GM21381 (cell line): ENCODE measurements around the gene TGM5.
"Not testable (repeated sequence)": the region's sequence is repeated elsewhere in the genome, so short reads cannot be mapped to it uniquely, and the experiment has no call there.

Experiments used
- ATAC-seq: cut with Tn5 transposase; IDR thresholded peaks from one replicate; pipeline ENCODE4 v1.9.1; 2021; ENCODE audit warnings: mild to moderate bottlenecking, moderate library complexity; ENCODE audit not compliant: unreplicated experiment

Gene TGM5

GRCh38 chr15:43218908-43219706 is 47.6 kb downstream of the TGM5 start:
- ATAC-seq: no peak

- ATAC-seq: no peak
Measured at GRCh38 chr15:43215961-43216360, 50.8 kb downstream of the TGM5 start.

DNA sequence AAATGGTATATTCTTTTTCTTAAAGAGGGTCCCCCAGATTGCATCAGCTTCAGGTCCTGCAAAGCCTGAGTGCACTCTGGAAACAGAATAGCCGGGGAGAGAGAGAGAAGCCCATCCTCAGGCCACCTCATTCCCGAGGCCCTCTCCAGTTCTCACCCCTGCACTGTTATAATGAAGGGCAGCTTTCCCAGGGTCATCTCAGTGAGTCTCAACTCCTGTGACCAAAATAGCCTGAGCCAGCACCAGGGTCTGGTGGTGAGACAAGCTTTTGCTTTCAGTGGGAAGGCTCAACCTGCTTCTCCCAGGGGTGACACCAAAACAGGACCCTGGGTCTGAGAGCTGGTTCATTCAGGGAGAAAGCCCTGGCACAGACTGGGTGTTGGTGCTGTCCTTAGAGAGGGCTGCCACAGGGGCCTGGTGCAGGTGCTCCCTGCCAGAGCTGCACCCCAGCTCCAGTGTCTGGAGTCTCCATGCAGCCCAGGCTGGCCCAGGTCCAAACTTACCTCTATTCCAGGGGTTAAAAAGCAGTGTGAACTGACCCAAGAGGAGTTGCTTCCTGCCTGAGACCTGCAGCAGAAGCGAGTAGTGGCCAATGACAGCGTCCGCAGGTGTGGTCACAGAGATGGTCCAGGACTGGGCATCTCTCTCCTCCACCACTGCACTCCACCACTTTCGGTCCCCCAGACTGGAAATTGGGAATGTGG is 52.0 kb downstream of the TGM5 start:
- no peak for ATAC-seq

GRCh38 chr15:43214169-43214568 is 52.6 kb downstream of the TGM5 start:
- no peak for ATAC-seq

DNA sequence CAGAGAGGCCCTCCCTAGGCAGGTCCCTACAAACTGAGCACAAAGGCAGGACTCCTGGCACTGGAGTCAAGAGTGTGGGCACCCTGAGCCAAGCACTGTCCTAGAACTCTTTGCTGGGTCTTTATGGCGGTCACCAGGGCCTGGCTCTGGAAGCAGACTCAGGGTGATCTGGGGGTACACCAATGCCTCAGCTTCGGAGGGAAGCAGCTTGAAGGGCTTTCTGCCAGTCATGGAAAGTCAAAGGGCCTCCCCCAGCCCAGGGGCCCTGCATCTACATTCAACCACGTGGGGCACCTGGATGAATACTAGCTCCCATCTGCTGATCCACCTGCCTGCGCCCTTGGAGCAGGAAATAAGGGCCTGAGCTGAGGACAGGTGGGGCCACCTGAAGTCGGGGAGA is 53.3 kb downstream of the TGM5 start:
- ATAC-seq: no peak

GRCh38 chr15:43212951-43213350 is 53.8 kb downstream of the TGM5 start:
- ATAC-seq: no peak

- ATAC-seq: no peak
Measured at GRCh38 chr15:43212299-43212698, 54.4 kb downstream of the TGM5 start.

GRCh38 chr15:43211224-43211735 is 55.4 kb downstream of the TGM5 start:
- ATAC-seq: no peak

DNA sequence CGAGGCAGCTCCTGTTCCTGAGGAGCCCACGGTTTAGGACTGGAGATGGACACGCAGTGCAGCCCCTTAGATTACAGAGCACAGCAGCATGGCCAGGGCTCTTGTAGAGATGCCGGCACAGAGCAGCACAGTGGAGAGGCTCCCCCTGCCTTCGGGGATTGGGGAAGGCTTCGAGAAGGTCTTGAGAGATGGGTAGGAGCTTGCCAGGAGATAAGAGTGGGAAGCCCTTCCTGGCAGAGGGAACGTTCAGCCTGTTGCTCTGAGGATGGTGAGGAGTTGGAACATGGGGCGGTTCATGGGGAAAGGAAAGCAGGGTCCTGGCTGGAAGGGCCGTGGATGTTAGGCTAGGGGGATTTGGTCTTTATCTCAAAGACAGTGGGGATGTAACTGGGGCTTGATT is 55.9 kb downstream of the TGM5 start:
- no peak for ATAC-seq

DNA sequence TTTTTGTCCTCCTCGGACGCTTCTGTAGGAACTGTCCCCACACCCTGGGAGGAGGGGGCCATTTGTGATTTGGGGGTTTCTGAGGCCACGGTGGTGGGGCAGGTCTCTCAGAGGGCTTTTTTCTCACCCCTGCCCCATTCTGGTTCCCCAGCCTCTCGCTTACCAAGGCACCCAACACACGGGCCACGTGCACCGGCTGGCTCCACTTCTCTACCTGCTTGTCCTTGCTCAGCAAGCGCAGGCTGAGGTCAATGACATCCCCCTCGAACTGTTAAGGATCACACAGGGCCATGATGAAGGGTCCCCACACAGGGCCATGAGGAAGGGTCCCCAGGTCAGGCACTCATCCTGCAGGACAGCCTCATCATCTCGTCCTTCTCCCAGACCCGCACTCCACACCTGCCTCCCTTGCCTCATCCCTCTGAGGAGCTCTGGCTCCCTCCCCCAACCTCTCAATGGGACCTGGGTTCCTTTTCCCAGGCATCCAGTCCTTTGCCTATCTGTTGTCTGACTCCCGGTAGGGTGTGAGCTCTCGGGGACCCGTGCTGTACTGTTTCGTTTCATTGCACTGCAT is 56.5 kb downstream of the TGM5 start:
- ATAC-seq: no peak

DNA sequence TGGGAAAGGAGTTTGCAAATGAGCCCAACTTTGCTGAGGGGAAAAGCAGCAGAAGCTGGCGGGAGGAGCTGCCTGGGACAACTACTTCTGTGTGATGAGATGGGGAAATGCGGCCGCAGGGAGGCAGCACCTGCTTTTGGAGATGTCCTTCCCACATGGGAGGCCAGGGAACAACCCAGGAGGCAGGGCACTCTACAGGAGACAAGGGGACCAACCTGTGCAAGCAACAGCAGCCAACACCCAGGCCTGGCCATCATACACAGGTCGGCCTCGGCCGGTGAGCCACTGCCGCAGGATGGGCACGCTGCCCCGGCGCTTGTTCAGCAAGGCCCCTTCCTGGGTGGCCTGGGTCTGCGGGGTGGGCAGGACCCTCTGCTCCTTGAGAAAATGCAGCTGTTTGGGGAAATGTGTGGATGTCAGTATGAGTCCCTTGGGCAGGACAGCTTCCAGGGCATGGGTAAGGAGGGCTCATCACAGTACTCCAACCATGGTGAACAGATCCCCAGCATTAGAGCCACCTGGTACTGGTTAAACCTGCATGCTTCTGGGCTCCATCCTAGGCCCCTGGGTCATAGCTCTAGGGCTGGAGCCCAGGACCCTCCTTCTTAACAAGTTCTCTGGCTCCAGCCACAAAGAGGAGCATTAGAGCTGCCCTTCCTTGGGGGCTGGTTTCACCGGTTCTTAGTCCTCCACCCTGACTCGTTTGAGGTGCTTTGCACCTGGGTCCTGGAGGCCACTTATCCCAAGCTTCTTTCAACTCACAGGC is 57.5 kb downstream of the TGM5 start:
- no peak for ATAC-seq

GRCh38 chr15:43208052-43209002 is 58.4 kb downstream of the TGM5 start:
- ATAC-seq: no peak

DNA sequence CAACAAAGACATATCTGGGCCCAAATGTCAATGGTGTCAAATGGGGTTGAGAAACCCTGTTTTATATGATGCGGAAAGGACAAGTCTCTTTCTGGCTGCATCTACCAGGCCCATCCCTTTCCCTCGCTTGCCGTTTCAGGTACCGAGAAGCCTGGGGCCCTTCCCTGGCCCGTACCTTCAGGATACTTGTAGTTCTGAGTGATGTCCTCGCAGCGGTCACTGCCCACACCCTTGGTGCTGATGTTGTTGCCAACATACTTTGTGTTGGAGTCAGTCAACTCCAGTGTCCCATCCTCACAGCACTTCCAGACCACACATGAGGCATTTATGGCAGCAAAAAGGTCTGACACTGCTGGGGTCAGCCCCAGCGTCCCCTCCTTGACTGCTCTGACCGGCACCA is 59.7 kb downstream of the TGM5 start:
- ATAC-seq: no peak

DNA sequence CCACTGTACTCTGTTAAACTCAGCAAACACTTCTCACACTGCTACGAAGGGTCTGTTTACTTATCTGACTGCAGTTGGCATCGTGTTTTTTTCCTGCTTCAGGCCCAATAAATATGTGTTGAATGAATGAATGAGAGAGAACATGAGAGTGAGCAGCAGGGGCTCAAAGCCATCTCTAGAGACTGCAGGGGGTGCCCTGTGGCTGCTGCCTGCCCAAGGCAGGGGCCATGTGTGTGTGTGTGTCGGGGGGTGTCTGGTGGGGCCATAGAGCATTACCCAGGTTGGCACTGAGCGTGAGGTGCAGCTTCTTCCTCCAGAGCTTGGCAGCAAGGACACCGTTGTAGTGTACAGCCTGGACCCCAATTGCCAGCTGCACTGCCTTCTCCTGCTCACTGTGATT is 60.7 kb downstream of the TGM5 start:
- ATAC-seq: no peak

- no peak for ATAC-seq
Measured at GRCh38 chr15:43204016-43204901, 62.5 kb downstream of the TGM5 start.

GRCh38 chr15:43199945-43200488 is 66.7 kb downstream of the TGM5 start:
- no peak for ATAC-seq

- no peak for ATAC-seq
Measured at GRCh38 chr15:43198992-43199391, 67.7 kb downstream of the TGM5 start.

DNA sequence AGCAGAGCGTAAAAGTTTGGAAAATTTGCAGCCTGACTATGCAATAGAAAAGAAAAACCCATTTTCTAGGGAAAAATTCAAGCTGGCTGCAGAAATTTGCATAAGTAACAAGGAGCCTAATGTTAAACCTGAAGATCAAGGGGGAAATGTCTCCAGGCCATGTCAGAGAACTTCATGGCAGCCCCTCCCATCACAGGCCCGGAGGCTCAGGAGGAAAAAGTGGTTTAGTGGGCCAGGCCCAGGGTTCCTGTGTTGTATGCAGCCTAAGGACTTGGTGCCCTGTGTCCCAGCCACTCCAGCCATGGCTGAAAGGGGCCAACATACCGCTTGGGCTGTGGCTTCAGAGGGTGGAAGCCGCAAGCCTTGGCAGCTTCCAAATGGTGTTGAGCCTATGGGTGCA is 68.2 kb downstream of the TGM5 start:
- not testable (repeated sequence) for ATAC-seq

- not testable (repeated sequence) for ATAC-seq
Measured at GRCh38 chr15:43197773-43198172, 69.0 kb downstream of the TGM5 start.
